SK-N-MC (cell line): ENCODE measurements around the gene PGAM5.

Experiments used
- EZH2 ChIP-seq: fragments of 200-600 bp; sonication (generic); IDR thresholded peaks from one replicate; pipeline ENCODE4 v1.6.1; 2017; ENCODE audit warnings: antibody characterized with exemption
- FOXP2 ChIP-seq: optimal IDR thresholded peaks from 2 replicates; pipeline ENCODE3; 2011; ENCODE audit warnings: mild to moderate bottlenecking, moderate library complexity; ENCODE audit not compliant: insufficient read depth; ENCODE audit errors: extremely low read length, control extremely low read depth
- POLR2AphosphoS5 ChIP-seq: IDR thresholded peaks from 2 replicates; pipeline ENCODE4 v1.6.1; 2012; ENCODE audit warnings: mild to moderate bottlenecking, low read depth, low read length, borderline replicate concordance

GRCh38 chr12:132730353-132730752, 19.7 kb downstream of the PGAM5 start:
- no peak for TF ChIP-seq POLR2AphosphoS5
- TF ChIP-seq EZH2 = no peak
- TF ChIP-seq FOXP2 = no peak
